GM12878 (cell line): ENCODE data around the gene ZWINT. TPM values are rescaled to one million over a fixed set of nuclear protein-coding genes. Genes with fewer than 3 reads are reported as not detected.

ENCODE experiments used
- ATAC-seq: fragments of 200-7000 bp; cut with Tn5 transposase; 3 replicates; pipeline ENCODE4 v1.9.1; 2020; ENCODE audit warnings: mild to moderate bottlenecking, moderate library complexity
- BruUV-seq: library from RNA; stranded (reverse); fragments of 400-500 nt; replicated peaks from 2 replicates; lab custom pipeline; 2021; lab: Mats Ljungman, UMichigan
- CTCF ChIA-PET: fragments of 300-600 bp; sonication (Branson Sonifier 250); formaldehyde crosslinking; extraction: SDS; loops from one replicate; lab custom pipeline; 2021; ENCODE audit warnings: inconsistent platforms; lab: Yijun Ruan, JAX
- POLR2A ChIA-PET: fragments of 350-600 bp; formaldehyde crosslinking; extraction: SDS; loops from one replicate; lab custom pipeline; 2021; ENCODE audit warnings: inconsistent platforms; lab: Charles Lee
- RAD21 ChIA-PET: fragments of 300-600 bp; sonication (Branson Sonifier 250); formaldehyde crosslinking; loops from one replicate; lab custom pipeline; 2023; ENCODE audit warnings: antibody characterized with exemption; ENCODE audit not compliant: unreplicated experiment; lab: Charles Lee
- SMC1A ChIA-PET: fragments of 300-600 bp; sonication (Branson Sonifier 250); formaldehyde crosslinking; loops from one replicate; lab custom pipeline; 2023; ENCODE audit not compliant: unreplicated experiment, uncharacterized antibody; lab: Charles Lee
- DNase-seq: peaks from one replicate; pipeline ENCODE4 v3.0.0-alpha.2; 2011; ENCODE audit warnings: low read depth, low spot score
- FAIRE-seq: peaks from 3 replicates; lab custom pipeline; 2011; peaks lifted over from hg19 to GRCh38; lab: Jason Lieb, UNC
- H2AFZ ChIP-seq: 2 replicates; pipeline ENCODE4 v1.6.0; 2011; ENCODE audit warnings: low read depth, low read length, control low read depth; ENCODE audit not compliant: control insufficient read depth
- H3K27ac ChIP-seq: 2 replicates; pipeline ENCODE4 v1.5.1; 2011; ENCODE audit warnings: control low read depth; ENCODE audit not compliant: control insufficient read depth, insufficient read depth
- H3K27me3 ChIP-seq, 2 experiments: replicated peaks in 1 of 2; 2 replicates each; pipeline versions ENCODE4 v1.6.0 to v1.6.1; 2011; ENCODE audit warnings: low read length in 1 of 2; ENCODE audit not compliant: control insufficient read depth in 2 of 2, insufficient read depth in 2 of 2
- H3K36me3 ChIP-seq, 2 experiments: 2 replicates each; pipeline ENCODE4 v1.5.1; 2011; ENCODE audit warnings: low read length in 1 of 2; ENCODE audit not compliant: control insufficient read depth in 2 of 2, insufficient read depth in 2 of 2
- H3K4me1 ChIP-seq: 2 replicates; pipeline ENCODE4 v1.6.1; 2011; ENCODE audit warnings: mild to moderate bottlenecking, low read length, moderate library complexity, mixed read lengths; ENCODE audit not compliant: control insufficient read depth, insufficient read depth
- H3K4me2 ChIP-seq: 2 replicates; pipeline ENCODE4 v1.6.0; 2011; ENCODE audit warnings: control low read depth; ENCODE audit not compliant: control insufficient read depth, insufficient read depth
- H3K4me3 ChIP-seq: fragments of 200-600 bp; sonication (generic); 2 replicates; pipeline ENCODE4 v1.5.1; 2016
- H3K79me2 ChIP-seq: 2 replicates; pipeline ENCODE4 v1.6.0; 2011; ENCODE audit warnings: low read length; ENCODE audit not compliant: control insufficient read depth, insufficient read depth
- H3K9ac ChIP-seq: 2 replicates; pipeline ENCODE4 v1.8.0; 2011; ENCODE audit warnings: low read length, control low read depth, mixed read lengths; ENCODE audit not compliant: control insufficient read depth, insufficient read depth
- H3K9me3 ChIP-seq: replicated peaks from 3 replicates; pipeline ENCODE4 v1.5.1; 2011; ENCODE audit warnings: mild to moderate bottlenecking, low read length; ENCODE audit not compliant: control insufficient read depth, insufficient read depth
- H4K20me1 ChIP-seq: 2 replicates; pipeline ENCODE4 v1.6.0; 2011; ENCODE audit not compliant: control insufficient read depth, insufficient read depth
- ATF7 ChIP-seq: fragments of 450-650 bp; IDR thresholded peaks from 2 replicates; pipeline ENCODE4 v1.6.1; 2016; ENCODE audit warnings: low read depth, mild to moderate bottlenecking
- BRCA1 ChIP-seq: IDR thresholded peaks from 2 replicates; pipeline ENCODE4 v1.6.1; 2011; ENCODE audit warnings: low read depth, low read length, improper control_type of control experiment
- CREM ChIP-seq: IDR thresholded peaks from 2 replicates; pipeline ENCODE4 v1.6.1; 2014; ENCODE audit warnings: antibody characterized with exemption, low read depth
- MTA2 ChIP-seq: fragments of 450-650 bp; IDR thresholded peaks from 2 replicates; pipeline ENCODE4 v1.6.1; 2016; ENCODE audit warnings: low read depth, mild to moderate bottlenecking, moderate library complexity
- MTA3 ChIP-seq: IDR thresholded peaks from 2 replicates; pipeline ENCODE4 v1.6.1; 2012; ENCODE audit warnings: low read length, inconsistent platforms, borderline replicate concordance
- RBBP5 ChIP-seq: fragments of 200-600 bp; sonication (generic); conservative IDR thresholded peaks from 2 replicates; pipeline ENCODE4 v1.6.1; 2016
- SREBF1 ChIP-seq: IDR thresholded peaks from 2 replicates; pipeline ENCODE4 v1.6.1; 2012; ENCODE audit warnings: mild to moderate bottlenecking, low read length
- STAT1 ChIP-seq: fragments of 450-650 bp; conservative IDR thresholded peaks from 2 replicates; pipeline ENCODE4 v1.6.1; 2014; ENCODE audit warnings: antibody characterized with exemption, mild to moderate bottlenecking
- YY1 ChIP-seq: IDR thresholded peaks from 2 replicates; pipeline ENCODE4 v1.6.1; 2011; ENCODE audit warnings: low read depth, mild to moderate bottlenecking, low read length
- ZBED1 ChIP-seq: IDR thresholded peaks from 2 replicates; pipeline ENCODE4 v1.6.1; 2016; ENCODE audit warnings: borderline replicate concordance
- ZZZ3 ChIP-seq: IDR thresholded peaks from 2 replicates; pipeline ENCODE4 v1.6.1; 2011; ENCODE audit warnings: low read depth; ENCODE audit not compliant: control insufficient read depth, insufficient read length
- WGBS: methylation state at CpG from one replicate; pipeline ENCODE4 v1.1.6; 2016; ENCODE audit warnings: low lambda C conversion rate; ENCODE audit not compliant: insufficient replicate concordance, insufficient coverage; ENCODE audit errors: missing lambda C conversion rate; 5-methylcytosine and 5-hydroxymethylcytosine counted together
- in situ Hi-C: fragments of 300-500 bp; cut with MboI; formaldehyde crosslinking; loops from 9 replicates; pipeline ENCODE4 v1.14.3; 2018; ENCODE audit warnings: mixed read lengths
- intact Hi-C: fragments of 100-400 bp; cut with micrococcal nuclease; formaldehyde crosslinking; loops from one replicate; pipeline ENCODE4 v1.14.2; 2022; ENCODE audit not compliant: unreplicated experiment
- polyA plus RNA-seq, 11 experiments: library from polyadenylated mRNA; depleted of rRNA in 4 of 11; unstranded in 6 of 11; stranded (reverse) in 5 of 11; fragments of >200 nt; fragmentation: Nextera tagmentation in 4 of 11; fragmentation: Illumina TruSeq in 1 of 11; extraction: Ambion mirVana in 4 of 11; extraction: Trizol in 1 of 11; gene quantifications; 1 replicate in 1 of 11; 2 replicates in 10 of 11; pipeline versions ENCODE4 v1.2.1 to v1.2.3, GENCODE V29; 2011 to 2016; ENCODE audit warnings: inconsistent platforms in 2 of 11, missing spikeins in 2 of 11, low read depth in 1 of 11
- total RNA-seq, 4 experiments: library from RNA; depleted of rRNA in 3 of 4; stranded (reverse); fragments of >200 nt in 3 of 4; fragmentation: Illumina TruSeq in 1 of 4; extraction: Trizol in 1 of 4; gene quantifications; 2 replicates each; pipeline versions ENCODE4 v1.2.1 to v1.2.3, GENCODE V29; 2013 to 2021
- TF ChIP-seq, protein P1 (sequence below): IDR thresholded peaks from 2 replicates; pipeline ENCODE4 v1.6.1; 2012; ENCODE audit warnings: low read depth, low read length, improper control_type of control experiment
- TF ChIP-seq, protein P2 (sequence below): IDR thresholded peaks from 2 replicates; pipeline ENCODE4 v1.6.1; 2012; ENCODE audit warnings: improper control_type of control experiment, low read depth, low read length; ENCODE audit not compliant: insufficient replicate concordance
- TF ChIP-seq, protein P3 (sequence below): IDR thresholded peaks from 2 replicates; pipeline ENCODE4 v1.6.1; 2012; ENCODE audit warnings: low read length, inconsistent platforms

ZWINT gene
- total and polyA plus RNA-seq, 10 of the 15 experiments (the other 5 are each of a cell fraction or from before 2014, with no cell fraction given): 98.7 to 324 (median 138) TPM

DNA sequence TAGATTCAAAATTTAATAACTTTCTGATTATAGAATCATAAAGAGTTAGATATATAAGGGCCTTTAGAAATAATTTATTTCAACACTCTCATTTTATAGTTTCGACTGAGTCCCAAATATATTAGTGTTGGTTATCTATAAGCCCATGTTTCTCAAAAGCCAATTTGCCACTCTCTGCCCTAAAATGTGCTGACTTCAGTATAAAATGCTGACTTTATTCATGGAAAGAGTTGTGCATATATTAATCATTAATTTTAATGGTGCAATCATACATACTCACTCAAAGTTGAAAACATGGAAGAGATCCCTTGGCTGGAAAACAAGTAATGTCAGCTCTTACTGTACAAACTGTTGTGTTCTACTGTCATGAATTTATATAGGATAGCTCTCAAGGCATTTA is 19.4 kb downstream of the ZWINT start:
- in situ Hi-C loops: no loop called here
- ATAC-seq: no peak
- no peak overlapping the region for H2AFZ ChIP-seq
- no peak for TF ChIP-seq BRCA1
- no peak for TF ChIP-seq RBBP5
- TF ChIP-seq STAT1: no peak
- no peak for TF ChIP-seq CREM
- TF ChIP-seq, protein P1, sequence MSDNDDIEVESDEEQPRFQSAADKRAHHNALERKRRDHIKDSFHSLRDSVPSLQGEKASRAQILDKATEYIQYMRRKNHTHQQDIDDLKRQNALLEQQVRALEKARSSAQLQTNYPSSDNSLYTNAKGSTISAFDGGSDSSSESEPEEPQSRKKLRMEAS: no peak
- TF ChIP-seq YY1: no peak
- TF ChIP-seq ZBED1: no peak
- TF ChIP-seq, protein P2, sequence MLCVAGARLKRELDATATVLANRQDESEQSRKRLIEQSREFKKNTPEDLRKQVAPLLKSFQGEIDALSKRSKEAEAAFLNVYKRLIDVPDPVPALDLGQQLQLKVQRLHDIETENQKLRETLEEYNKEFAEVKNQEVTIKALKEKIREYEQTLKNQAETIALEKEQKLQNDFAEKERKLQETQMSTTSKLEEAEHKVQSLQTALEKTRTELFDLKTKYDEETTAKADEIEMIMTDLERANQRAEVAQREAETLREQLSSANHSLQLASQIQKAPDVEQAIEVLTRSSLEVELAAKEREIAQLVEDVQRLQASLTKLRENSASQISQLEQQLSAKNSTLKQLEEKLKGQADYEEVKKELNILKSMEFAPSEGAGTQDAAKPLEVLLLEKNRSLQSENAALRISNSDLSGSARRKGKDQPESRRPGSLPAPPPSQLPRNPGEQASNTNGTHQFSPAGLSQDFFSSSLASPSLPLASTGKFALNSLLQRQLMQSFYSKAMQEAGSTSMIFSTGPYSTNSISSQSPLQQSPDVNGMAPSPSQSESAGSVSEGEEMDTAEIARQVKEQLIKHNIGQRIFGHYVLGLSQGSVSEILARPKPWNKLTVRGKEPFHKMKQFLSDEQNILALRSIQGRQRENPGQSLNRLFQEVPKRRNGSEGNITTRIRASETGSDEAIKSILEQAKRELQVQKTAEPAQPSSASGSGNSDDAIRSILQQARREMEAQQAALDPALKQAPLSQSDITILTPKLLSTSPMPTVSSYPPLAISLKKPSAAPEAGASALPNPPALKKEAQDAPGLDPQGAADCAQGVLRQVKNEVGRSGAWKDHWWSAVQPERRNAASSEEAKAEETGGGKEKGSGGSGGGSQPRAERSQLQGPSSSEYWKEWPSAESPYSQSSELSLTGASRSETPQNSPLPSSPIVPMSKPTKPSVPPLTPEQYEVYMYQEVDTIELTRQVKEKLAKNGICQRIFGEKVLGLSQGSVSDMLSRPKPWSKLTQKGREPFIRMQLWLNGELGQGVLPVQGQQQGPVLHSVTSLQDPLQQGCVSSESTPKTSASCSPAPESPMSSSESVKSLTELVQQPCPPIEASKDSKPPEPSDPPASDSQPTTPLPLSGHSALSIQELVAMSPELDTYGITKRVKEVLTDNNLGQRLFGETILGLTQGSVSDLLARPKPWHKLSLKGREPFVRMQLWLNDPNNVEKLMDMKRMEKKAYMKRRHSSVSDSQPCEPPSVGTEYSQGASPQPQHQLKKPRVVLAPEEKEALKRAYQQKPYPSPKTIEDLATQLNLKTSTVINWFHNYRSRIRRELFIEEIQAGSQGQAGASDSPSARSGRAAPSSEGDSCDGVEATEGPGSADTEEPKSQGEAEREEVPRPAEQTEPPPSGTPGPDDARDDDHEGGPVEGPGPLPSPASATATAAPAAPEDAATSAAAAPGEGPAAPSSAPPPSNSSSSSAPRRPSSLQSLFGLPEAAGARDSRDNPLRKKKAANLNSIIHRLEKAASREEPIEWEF: no peak
- no peak for TF ChIP-seq MTA3
- TF ChIP-seq, protein P3, sequence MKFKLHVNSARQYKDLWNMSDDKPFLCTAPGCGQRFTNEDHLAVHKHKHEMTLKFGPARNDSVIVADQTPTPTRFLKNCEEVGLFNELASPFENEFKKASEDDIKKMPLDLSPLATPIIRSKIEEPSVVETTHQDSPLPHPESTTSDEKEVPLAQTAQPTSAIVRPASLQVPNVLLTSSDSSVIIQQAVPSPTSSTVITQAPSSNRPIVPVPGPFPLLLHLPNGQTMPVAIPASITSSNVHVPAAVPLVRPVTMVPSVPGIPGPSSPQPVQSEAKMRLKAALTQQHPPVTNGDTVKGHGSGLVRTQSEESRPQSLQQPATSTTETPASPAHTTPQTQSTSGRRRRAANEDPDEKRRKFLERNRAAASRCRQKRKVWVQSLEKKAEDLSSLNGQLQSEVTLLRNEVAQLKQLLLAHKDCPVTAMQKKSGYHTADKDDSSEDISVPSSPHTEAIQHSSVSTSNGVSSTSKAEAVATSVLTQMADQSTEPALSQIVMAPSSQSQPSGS: no peak
- no peak for TF ChIP-seq SREBF1
- TF ChIP-seq MTA2: no peak
- no peak for TF ChIP-seq ATF7
- TF ChIP-seq ZZZ3: no peak
- TF ChIP-seq, all 136 proteins: peak for 0
- POLR2A ChIA-PET: no interaction called here
- no TSS peak for BruUV-seq
- Histone ChIP-seq H3K27ac (no peak overlapping the region), H3K9me3 (no peaks in the 10 kb centered on the region; the same call in 2 of the 3 replicates), H3K9ac (no peak overlapping the region), H3K4me1 (no peaks in the 10 kb centered on the region), H4K20me1 (no peaks in the 10 kb centered on the region), H3K27me3 (no peaks in the 10 kb centered on the region), H3K79me2 (no peaks in the 10 kb centered on the region), H3K4me2 (no peak overlapping the region), H3K4me3 (no peak overlapping the region), H3K36me3 (no peaks in the 10 kb centered on the region)
- intact Hi-C loops: no loop called here
- no peak for DNase-seq
- 42% methylated on average over 1 of the region's 1 CpG for WGBS
- CTCF ChIA-PET: no interaction called here
- RAD21 ChIA-PET: no interaction called here
- no peak for FAIRE-seq
- SMC1A ChIA-PET: no interaction called here
